Activated T-cell treated with anti-CD3 and anti-CD28 coated beads, Interleukin-2, amount 50 U/mL, for 24 hours (primary cell): ENCODE results near the gene GNG8.

ENCODE experiments used
- DNase-seq: peaks from one replicate; pipeline ENCODE4 v3.0.0-alpha.2; 2020
- H3K27ac Mint-ChIP-seq: 2 replicates; pipeline ENCODE4 v1.8.0; 2020; ENCODE audit warnings: mild to moderate bottlenecking, mixed read lengths
- H3K27me3 Mint-ChIP-seq: 2 replicates; pipeline ENCODE4 v1.8.0; 2020; ENCODE audit warnings: mixed read lengths
- H3K36me3 Mint-ChIP-seq: 2 replicates; pipeline ENCODE4 v1.8.0; 2020; ENCODE audit warnings: low read depth, mixed read lengths
- H3K4me1 Mint-ChIP-seq: 2 replicates; pipeline ENCODE4 v1.8.0; 2020; ENCODE audit warnings: low read depth, mixed read lengths
- H3K4me3 Mint-ChIP-seq: 2 replicates; pipeline ENCODE4 v1.8.0; 2020; ENCODE audit warnings: mild to moderate bottlenecking, moderate library complexity, mixed read lengths
- H3K9me3 Mint-ChIP-seq: 2 replicates; pipeline ENCODE4 v1.8.0; 2020; ENCODE audit warnings: mixed read lengths

The GNG8 gene

GRCh38 chr19:46656541-46656940 lies 20.5 kb upstream of the GNG8 start:
- Mint-ChIP-seq H3K4me1 (peaks cover 18% of the 10 kb centered on the region), H3K27ac (no peak overlapping the region), H3K36me3 (no peaks in the 10 kb centered on the region), H3K4me3 (no peak overlapping the region), H3K9me3 (no peaks in the 10 kb centered on the region), H3K27me3 (peaks cover 53% of the 10 kb centered on the region)
- DNase-seq = no peak

- H3K27me3 Mint-ChIP-seq = peaks cover 62% of the 10 kb centered on the region
- H3K4me3 Mint-ChIP-seq = no peak overlapping the region
- H3K36me3 Mint-ChIP-seq = no peaks in the 10 kb centered on the region
- H3K27ac Mint-ChIP-seq = no peak overlapping the region
- no peaks in the 10 kb centered on the region for H3K9me3 Mint-ChIP-seq
- no peak for DNase-seq
- H3K4me1 Mint-ChIP-seq = peaks cover 9% of the 10 kb centered on the region
Observed at GRCh38 chr19:46654621-46655152, 18.7 kb upstream of the GNG8 start.

GRCh38 chr19:46650445-46650844 lies 14.4 kb upstream of the GNG8 start:
- Mint-ChIP-seq H3K9me3 (no peaks in the 10 kb centered on the region), H3K27me3 (peaks cover 65% of the 10 kb centered on the region), H3K27ac (no peak overlapping the region), H3K36me3 (no peaks in the 10 kb centered on the region), H3K4me1 (peaks cover 8% of the 10 kb centered on the region), H3K4me3 (no peak overlapping the region)
- no peak for DNase-seq

- Mint-ChIP-seq H3K27ac (no peak overlapping the region), H3K4me1 (peaks cover 8% of the 10 kb centered on the region), H3K4me3 (no peak overlapping the region), H3K27me3 (peaks cover 57% of the 10 kb centered on the region), H3K9me3 (no peaks in the 10 kb centered on the region), H3K36me3 (no peaks in the 10 kb centered on the region)
- DNase-seq = no peak
Observed at GRCh38 chr19:46648961-46649960, 13.3 kb upstream of the GNG8 start.

- H3K9me3 Mint-ChIP-seq = no peaks in the 10 kb centered on the region
- peaks cover 50% of the 10 kb centered on the region for H3K27me3 Mint-ChIP-seq
- H3K4me1 Mint-ChIP-seq = peaks cover 8% of the 10 kb centered on the region
- H3K4me3 Mint-ChIP-seq = peak overlapping the region; percentile 1
- no peak for DNase-seq
- H3K27ac Mint-ChIP-seq = peak overlapping the region; percentile 38
- no peaks in the 10 kb centered on the region for H3K36me3 Mint-ChIP-seq
Observed at GRCh38 chr19:46648060-46648960, 12.3 kb upstream of the GNG8 start.

GRCh38 chr19:46646402-46646801 lies 10.4 kb upstream of the GNG8 start:
- Mint-ChIP-seq H3K36me3 (no peaks in the 10 kb centered on the region), H3K4me3 (no peak overlapping the region), H3K4me1 (peaks cover 8% of the 10 kb centered on the region), H3K9me3 (no peaks in the 10 kb centered on the region), H3K27ac (no peak overlapping the region), H3K27me3 (peaks cover 36% of the 10 kb centered on the region)
- DNase-seq = no peak

- no peaks in the 10 kb centered on the region for H3K9me3 Mint-ChIP-seq
- no peak overlapping the region for H3K4me3 Mint-ChIP-seq
- H3K36me3 Mint-ChIP-seq = no peaks in the 10 kb centered on the region
- H3K4me1 Mint-ChIP-seq = peaks cover 8% of the 10 kb centered on the region
- peaks cover 31% of the 10 kb centered on the region for H3K27me3 Mint-ChIP-seq
- DNase-seq = no peak
- H3K27ac Mint-ChIP-seq = no peak overlapping the region
Observed at GRCh38 chr19:46644720-46645119, 8.7 kb upstream of the GNG8 start.

- Mint-ChIP-seq H3K4me1 (peaks cover 6% of the 10 kb centered on the region), H3K27me3 (peaks cover 13% of the 10 kb centered on the region), H3K9me3 (no peaks in the 10 kb centered on the region), H3K4me3 (no peak overlapping the region), H3K27ac (no peak overlapping the region), H3K36me3 (no peaks in the 10 kb centered on the region)
- no peak for DNase-seq
Observed at GRCh38 chr19:46640656-46641055, 4.7 kb upstream of the GNG8 start.

GRCh38 chr19:46639358-46640182 lies 3.6 kb upstream of the GNG8 start:
- Mint-ChIP-seq H3K4me1 (peaks cover 11% of the 10 kb centered on the region), H3K36me3 (no peaks in the 10 kb centered on the region), H3K9me3 (no peaks in the 10 kb centered on the region), H3K27me3 (peaks cover 11% of the 10 kb centered on the region), H3K27ac (no peak overlapping the region), H3K4me3 (no peak overlapping the region)
- DNase-seq = peak; percentile 49

- Mint-ChIP-seq H3K4me1 (peaks cover 24% of the 10 kb centered on the region), H3K27me3 (peaks cover 11% of the 10 kb centered on the region), H3K36me3 (no peaks in the 10 kb centered on the region), H3K4me3 (no peak overlapping the region), H3K9me3 (no peaks in the 10 kb centered on the region), H3K27ac (no peak overlapping the region)
- DNase-seq = no peak
Observed at GRCh38 chr19:46637224-46637623, 1.2 kb upstream of the GNG8 start.

GRCh38 chr19:46634656-46635218 lies 1.3 kb downstream of the GNG8 start:
- no peaks in the 10 kb centered on the region for H3K36me3 Mint-ChIP-seq
- H3K4me1 Mint-ChIP-seq = peaks cover 22% of the 10 kb centered on the region
- no peak overlapping the region for H3K27ac Mint-ChIP-seq
- no peaks in the 10 kb centered on the region for H3K9me3 Mint-ChIP-seq
- DNase-seq = no peak
- H3K4me3 Mint-ChIP-seq = peak overlapping the region; percentile 60
- no peaks in the 10 kb centered on the region for H3K27me3 Mint-ChIP-seq

- peaks cover 20% of the 10 kb centered on the region for H3K4me1 Mint-ChIP-seq
- no peaks in the 10 kb centered on the region for H3K27me3 Mint-ChIP-seq
- DNase-seq = peak; percentile 97
- H3K4me3 Mint-ChIP-seq = peak overlapping the region; percentile 75
- peak overlapping the region; percentile 72 for H3K27ac Mint-ChIP-seq
- no peaks in the 10 kb centered on the region for H3K36me3 Mint-ChIP-seq
- no peaks in the 10 kb centered on the region for H3K9me3 Mint-ChIP-seq
Observed at GRCh38 chr19:46634045-46634655, 1.9 kb downstream of the GNG8 start.

- Mint-ChIP-seq H3K4me1 (peaks cover 23% of the 10 kb centered on the region), H3K9me3 (no peaks in the 10 kb centered on the region), H3K4me3 (peak overlapping the region; percentile 75), H3K36me3 (no peaks in the 10 kb centered on the region), H3K27ac (peak overlapping the region; percentile 72), H3K27me3 (no peaks in the 10 kb centered on the region)
- no peak for DNase-seq
Observed at GRCh38 chr19:46633130-46633529, 2.9 kb downstream of the GNG8 start.
